GM23338 (cell line): ENCODE measurements around the gene IARS2. TPM values are rescaled to one million over a fixed set of nuclear protein-coding genes. Genes with fewer than 3 reads are reported as not detected.

Experiments used
- ATAC-seq: fragments of 200-7000 bp; cut with Tn5 transposase; 3 replicates; pipeline ENCODE4 v1.9.1; 2020
- DNase-seq: peaks from one replicate; pipeline ENCODE4 v3.0.0-alpha.2; 2015; ENCODE audit warnings: low spot score
- H2AFZ ChIP-seq: fragments of 200-600 bp; sonication (generic); 2 replicates; pipeline ENCODE4 v1.8.0; 2016; ENCODE audit warnings: antibody characterized with exemption, mild to moderate bottlenecking, moderate library complexity
- H3F3A ChIP-seq: fragments of 200-600 bp; sonication (generic); replicated peaks from 2 replicates; pipeline ENCODE4 v1.8.0; 2017; ENCODE audit warnings: antibody characterized with exemption, mixed run types, low read depth
- H3K27ac ChIP-seq: fragments of 200-600 bp; sonication (generic); 2 replicates; pipeline ENCODE4 v1.6.1; 2016; ENCODE audit warnings: low read depth
- H3K27me3 ChIP-seq: fragments of 200-600 bp; sonication (generic); 2 replicates; pipeline ENCODE4 v1.8.0; 2016; ENCODE audit warnings: mild to moderate bottlenecking, mixed run types, moderate library complexity; ENCODE audit not compliant: insufficient read depth
- H3K36me3 ChIP-seq: fragments of 200-600 bp; sonication (generic); 2 replicates; pipeline ENCODE4 v1.8.0; 2016; ENCODE audit warnings: mild to moderate bottlenecking; ENCODE audit not compliant: insufficient read depth
- H3K4me1 ChIP-seq: fragments of 200-600 bp; sonication (generic); 2 replicates; pipeline ENCODE4 v1.8.0; 2016; ENCODE audit warnings: mild to moderate bottlenecking, moderate library complexity; ENCODE audit not compliant: insufficient read depth
- H3K4me2 ChIP-seq: fragments of 200-600 bp; sonication (generic); 2 replicates; pipeline ENCODE4 v1.7.1; 2017; ENCODE audit warnings: mixed run types
- H3K4me3 ChIP-seq: fragments of 200-600 bp; sonication (generic); 2 replicates; pipeline ENCODE4 v1.6.1; 2016; ENCODE audit warnings: mixed run types
- H3K79me2 ChIP-seq: fragments of 200-600 bp; sonication (generic); replicated peaks from 2 replicates; pipeline ENCODE4 v1.8.0; 2017; ENCODE audit warnings: mild to moderate bottlenecking; ENCODE audit not compliant: insufficient read depth
- H3K9me2 ChIP-seq: fragments of 200-600 bp; sonication (generic); 2 replicates; pipeline ENCODE4 v1.8.0; 2017; ENCODE audit not compliant: insufficient read depth
- H4K20me1 ChIP-seq: fragments of 200-600 bp; sonication (generic); replicated peaks from 2 replicates; pipeline ENCODE4 v1.8.0; 2017; ENCODE audit warnings: mild to moderate bottlenecking; ENCODE audit not compliant: insufficient read depth
- H3K27ac Mint-ChIP-seq: 2 replicates; pipeline ENCODE4 v1.8.0; 2020; ENCODE audit warnings: inconsistent platforms, mild to moderate bottlenecking, moderate library complexity, mixed read lengths
- H3K27me3 Mint-ChIP-seq: 3 replicates; pipeline ENCODE4 v1.8.0; 2022; ENCODE audit warnings: low read depth, mild to moderate bottlenecking, moderate library complexity, mixed read lengths, inconsistent platforms; ENCODE audit not compliant: insufficient read depth, poor library complexity
- H3K36me3 Mint-ChIP-seq: 3 replicates; pipeline ENCODE4 v1.8.0; 2021; ENCODE audit warnings: low read depth, mild to moderate bottlenecking, inconsistent platforms, moderate library complexity, mixed read lengths
- H3K4me1 Mint-ChIP-seq: 3 replicates; pipeline ENCODE4 v1.8.0; 2020; ENCODE audit warnings: mild to moderate bottlenecking, inconsistent platforms, mixed read lengths
- H3K4me3 Mint-ChIP-seq: 3 replicates; pipeline ENCODE4 v1.8.0; 2021; ENCODE audit warnings: moderate library complexity, mild to moderate bottlenecking, inconsistent platforms, mixed read lengths
- H3K9me3 Mint-ChIP-seq: 3 replicates; pipeline ENCODE4 v1.8.0; 2020; ENCODE audit warnings: moderate library complexity, mild to moderate bottlenecking, inconsistent platforms, mixed read lengths
- CREB1 ChIP-seq: fragments of 250-450 bp; sonication (Bioruptor Pico); IDR thresholded peaks from 2 replicates; pipeline ENCODE4 v1.5.0; 2020; ENCODE audit warnings: low read depth, mild to moderate bottlenecking, moderate library complexity
- EZH2 ChIP-seq: fragments of 200-600 bp; sonication (generic); IDR thresholded peaks from one replicate; pipeline ENCODE4 v1.8.0; 2017; ENCODE audit warnings: antibody characterized with exemption, mild to moderate bottlenecking, low read depth; ENCODE audit not compliant: unreplicated experiment
- EZH2phosphoT487 ChIP-seq: fragments of 200-600 bp; sonication (generic); IDR thresholded peaks from one replicate; pipeline ENCODE4 v1.8.1; 2018; ENCODE audit warnings: antibody characterized with exemption; ENCODE audit not compliant: unreplicated experiment
- JUNB ChIP-seq: IDR thresholded peaks from one replicate; pipeline ENCODE4 v1.6.1; 2016; ENCODE audit warnings: antibody characterized with exemption; ENCODE audit not compliant: unreplicated experiment
- NANOG ChIP-seq: IDR thresholded peaks from 2 replicates; pipeline ENCODE4 v1.6.1; 2016; ENCODE audit warnings: antibody characterized with exemption, borderline replicate concordance
- POLR2AphosphoS5 ChIP-seq: IDR thresholded peaks from 2 replicates; pipeline ENCODE4 v1.6.1; 2016; ENCODE audit warnings: antibody characterized with exemption, low read depth
- STAT1 ChIP-seq: IDR thresholded peaks from one replicate; pipeline ENCODE4 v1.6.1; 2016; ENCODE audit warnings: antibody characterized with exemption; ENCODE audit not compliant: unreplicated experiment
- ZNF114 ChIP-seq: fragments of 250-450 bp; sonication (Bioruptor Pico); IDR thresholded peaks from 2 replicates; pipeline ENCODE4 v1.5.0; 2020; ENCODE audit warnings: mild to moderate bottlenecking, moderate library complexity
- ZNF331 ChIP-seq: fragments of 250-450 bp; sonication (Bioruptor Pico); IDR thresholded peaks from 2 replicates; pipeline ENCODE4 v1.5.0; 2020; ENCODE audit warnings: low read depth, mild to moderate bottlenecking, moderate library complexity
- polyA plus RNA-seq: library from polyadenylated mRNA; unstranded; fragments of >200 nt; fragmentation: Nextera tagmentation; extraction: Ambion mirVana; gene quantifications from 2 replicates; pipeline ENCODE4 v1.2.1, GENCODE V29; 2016
- total RNA-seq: library from RNA; depleted of rRNA; stranded (reverse); fragments of >200 nt; shearing (Covaris generic); gene quantifications from 2 replicates; pipeline ENCODE4 v1.2.3, GENCODE V29; 2014
- TF ChIP-seq, protein P1 (sequence below): fragments of 250-450 bp; sonication (Bioruptor Pico); IDR thresholded peaks from 2 replicates; pipeline ENCODE4 v1.5.0; 2020; ENCODE audit warnings: mild to moderate bottlenecking, moderate library complexity
- TF ChIP-seq, protein P2 (sequence below): IDR thresholded peaks from one replicate; pipeline ENCODE4 v1.6.1; 2018; ENCODE audit warnings: antibody characterized with exemption; ENCODE audit not compliant: unreplicated experiment
- TF ChIP-seq, protein P3 (sequence below): IDR thresholded peaks from 2 replicates; pipeline ENCODE4 v1.6.1; 2016; ENCODE audit warnings: antibody characterized with exemption
- TF ChIP-seq, protein P4 (sequence below), 2 experiments: fragments of 200-600 bp in 1 of 2; sonication (generic) in 1 of 2; conservative IDR thresholded peaks; 2 replicates each; pipeline versions ENCODE4 v1.5.1 to v1.6.1; 2016 to 2017; ENCODE audit warnings: antibody characterized with exemption in 2 of 2, low read depth in 2 of 2, mild to moderate bottlenecking in 2 of 2, moderate library complexity in 1 of 2

Gene IARS2
- total and polyA plus RNA-seq, 2 experiments from 2014 or later = 33.3 to 75.6 TPM

DNA sequence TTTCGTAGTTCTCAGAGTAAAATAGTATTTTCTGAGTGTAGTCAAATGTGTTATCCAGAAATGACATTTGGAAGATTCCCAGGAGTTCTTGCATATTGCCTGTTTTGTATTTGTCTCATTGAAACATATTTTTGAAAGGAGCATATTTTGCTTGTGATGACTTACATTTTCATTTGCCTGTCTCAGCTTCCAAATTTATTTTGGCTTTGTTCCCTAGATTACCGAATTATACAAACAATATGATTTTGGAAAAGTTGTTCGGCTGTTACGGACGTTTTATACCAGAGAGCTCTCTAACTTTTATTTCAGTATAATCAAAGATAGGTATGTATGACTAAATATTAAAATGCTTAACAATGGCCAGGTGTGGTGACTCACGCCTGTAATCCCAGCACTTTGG, 46.0 kb downstream of the IARS2 start:
- peaks cover 35% of the 10 kb centered on the region; the same call in 1 of the 2 replicates for H3K36me3 ChIP-seq
- no peaks in the 10 kb centered on the region for H3F3A ChIP-seq

More for the DNA sequence above, 46.0 kb downstream of the IARS2 start:
- no peaks in the 10 kb centered on the region for H3K27me3 Mint-ChIP-seq
- no peaks in the 10 kb centered on the region for H3K4me1 Mint-ChIP-seq
- no peak for ATAC-seq
- no peak overlapping the region for H3K27ac ChIP-seq
- H3K9me2 ChIP-seq = no peaks in the 10 kb centered on the region
- no peaks in the 10 kb centered on the region for H3K4me1 ChIP-seq
- peaks cover 52% of the 10 kb centered on the region for H3K36me3 Mint-ChIP-seq
- DNase-seq = no peak
- no peaks in the 10 kb centered on the region for H3K9me3 Mint-ChIP-seq
- no peak overlapping the region for H3K4me3 ChIP-seq
- H3K4me2 ChIP-seq = no peak overlapping the region
- H2AFZ ChIP-seq = no peak overlapping the region
- no peak overlapping the region for H3K27ac Mint-ChIP-seq
- H3K79me2 ChIP-seq = no peaks in the 10 kb centered on the region
- TF ChIP-seq, protein P1, sequence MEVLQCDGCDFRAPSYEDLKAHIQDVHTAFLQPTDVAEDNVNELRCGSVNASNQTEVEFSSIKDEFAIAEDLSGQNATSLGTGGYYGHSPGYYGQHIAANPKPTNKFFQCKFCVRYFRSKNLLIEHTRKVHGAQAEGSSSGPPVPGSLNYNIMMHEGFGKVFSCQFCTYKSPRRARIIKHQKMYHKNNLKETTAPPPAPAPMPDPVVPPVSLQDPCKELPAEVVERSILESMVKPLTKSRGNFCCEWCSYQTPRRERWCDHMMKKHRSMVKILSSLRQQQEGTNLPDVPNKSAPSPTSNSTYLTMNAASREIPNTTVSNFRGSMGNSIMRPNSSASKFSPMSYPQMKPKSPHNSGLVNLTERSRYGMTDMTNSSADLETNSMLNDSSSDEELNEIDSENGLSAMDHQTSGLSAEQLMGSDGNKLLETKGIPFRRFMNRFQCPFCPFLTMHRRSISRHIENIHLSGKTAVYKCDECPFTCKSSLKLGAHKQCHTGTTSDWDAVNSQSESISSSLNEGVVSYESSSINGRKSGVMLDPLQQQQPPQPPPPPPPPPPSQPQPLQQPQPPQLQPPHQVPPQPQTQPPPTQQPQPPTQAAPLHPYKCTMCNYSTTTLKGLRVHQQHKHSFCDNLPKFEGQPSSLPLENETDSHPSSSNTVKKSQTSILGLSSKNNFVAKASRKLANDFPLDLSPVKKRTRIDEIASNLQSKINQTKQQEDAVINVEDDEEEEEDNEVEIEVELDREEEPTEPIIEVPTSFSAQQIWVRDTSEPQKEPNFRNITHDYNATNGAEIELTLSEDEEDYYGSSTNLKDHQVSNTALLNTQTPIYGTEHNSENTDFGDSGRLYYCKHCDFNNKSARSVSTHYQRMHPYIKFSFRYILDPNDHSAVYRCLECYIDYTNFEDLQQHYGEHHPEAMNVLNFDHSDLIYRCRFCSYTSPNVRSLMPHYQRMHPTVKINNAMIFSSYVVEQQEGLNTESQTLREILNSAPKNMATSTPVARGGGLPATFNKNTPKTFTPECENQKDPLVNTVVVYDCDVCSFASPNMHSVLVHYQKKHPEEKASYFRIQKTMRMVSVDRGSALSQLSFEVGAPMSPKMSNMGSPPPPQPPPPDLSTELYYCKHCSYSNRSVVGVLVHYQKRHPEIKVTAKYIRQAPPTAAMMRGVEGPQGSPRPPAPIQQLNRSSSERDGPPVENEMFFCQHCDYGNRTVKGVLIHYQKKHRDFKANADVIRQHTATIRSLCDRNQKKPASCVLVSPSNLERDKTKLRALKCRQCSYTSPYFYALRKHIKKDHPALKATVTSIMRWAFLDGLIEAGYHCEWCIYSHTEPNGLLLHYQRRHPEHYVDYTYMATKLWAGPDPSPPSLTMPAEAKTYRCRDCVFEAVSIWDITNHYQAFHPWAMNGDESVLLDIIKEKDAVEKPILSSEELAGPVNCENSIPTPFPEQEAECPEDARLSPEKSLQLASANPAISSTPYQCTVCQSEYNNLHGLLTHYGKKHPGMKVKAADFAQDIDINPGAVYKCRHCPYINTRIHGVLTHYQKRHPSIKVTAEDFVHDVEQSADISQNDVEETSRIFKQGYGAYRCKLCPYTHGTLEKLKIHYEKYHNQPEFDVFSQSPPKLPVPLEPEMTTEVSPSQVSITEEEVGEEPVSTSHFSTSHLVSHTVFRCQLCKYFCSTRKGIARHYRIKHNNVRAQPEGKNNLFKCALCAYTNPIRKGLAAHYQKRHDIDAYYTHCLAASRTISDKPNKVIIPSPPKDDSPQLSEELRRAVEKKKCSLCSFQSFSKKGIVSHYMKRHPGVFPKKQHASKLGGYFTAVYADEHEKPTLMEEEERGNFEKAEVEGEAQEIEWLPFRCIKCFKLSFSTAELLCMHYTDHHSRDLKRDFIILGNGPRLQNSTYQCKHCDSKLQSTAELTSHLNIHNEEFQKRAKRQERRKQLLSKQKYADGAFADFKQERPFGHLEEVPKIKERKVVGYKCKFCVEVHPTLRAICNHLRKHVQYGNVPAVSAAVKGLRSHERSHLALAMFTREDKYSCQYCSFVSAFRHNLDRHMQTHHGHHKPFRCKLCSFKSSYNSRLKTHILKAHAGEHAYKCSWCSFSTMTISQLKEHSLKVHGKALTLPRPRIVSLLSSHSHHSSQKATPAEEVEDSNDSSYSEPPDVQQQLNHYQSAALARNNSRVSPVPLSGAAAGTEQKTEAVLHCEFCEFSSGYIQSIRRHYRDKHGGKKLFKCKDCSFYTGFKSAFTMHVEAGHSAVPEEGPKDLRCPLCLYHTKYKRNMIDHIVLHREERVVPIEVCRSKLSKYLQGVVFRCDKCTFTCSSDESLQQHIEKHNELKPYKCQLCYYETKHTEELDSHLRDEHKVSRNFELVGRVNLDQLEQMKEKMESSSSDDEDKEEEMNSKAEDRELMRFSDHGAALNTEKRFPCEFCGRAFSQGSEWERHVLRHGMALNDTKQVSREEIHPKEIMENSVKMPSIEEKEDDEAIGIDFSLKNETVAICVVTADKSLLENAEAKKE (CRISPR knock-in tag) = no peak
- TF ChIP-seq CREB1 (CRISPR knock-in tag) (no peak), ZNF331 (CRISPR knock-in tag) (no peak), EZH2 (no peak), EZH2phosphoT487 (no peak), STAT1 (no peak), POLR2AphosphoS5 (no peak), JUNB (no peak), ZNF114 (CRISPR knock-in tag) (no peak), NANOG (no peak)
- TF ChIP-seq, protein P2, sequence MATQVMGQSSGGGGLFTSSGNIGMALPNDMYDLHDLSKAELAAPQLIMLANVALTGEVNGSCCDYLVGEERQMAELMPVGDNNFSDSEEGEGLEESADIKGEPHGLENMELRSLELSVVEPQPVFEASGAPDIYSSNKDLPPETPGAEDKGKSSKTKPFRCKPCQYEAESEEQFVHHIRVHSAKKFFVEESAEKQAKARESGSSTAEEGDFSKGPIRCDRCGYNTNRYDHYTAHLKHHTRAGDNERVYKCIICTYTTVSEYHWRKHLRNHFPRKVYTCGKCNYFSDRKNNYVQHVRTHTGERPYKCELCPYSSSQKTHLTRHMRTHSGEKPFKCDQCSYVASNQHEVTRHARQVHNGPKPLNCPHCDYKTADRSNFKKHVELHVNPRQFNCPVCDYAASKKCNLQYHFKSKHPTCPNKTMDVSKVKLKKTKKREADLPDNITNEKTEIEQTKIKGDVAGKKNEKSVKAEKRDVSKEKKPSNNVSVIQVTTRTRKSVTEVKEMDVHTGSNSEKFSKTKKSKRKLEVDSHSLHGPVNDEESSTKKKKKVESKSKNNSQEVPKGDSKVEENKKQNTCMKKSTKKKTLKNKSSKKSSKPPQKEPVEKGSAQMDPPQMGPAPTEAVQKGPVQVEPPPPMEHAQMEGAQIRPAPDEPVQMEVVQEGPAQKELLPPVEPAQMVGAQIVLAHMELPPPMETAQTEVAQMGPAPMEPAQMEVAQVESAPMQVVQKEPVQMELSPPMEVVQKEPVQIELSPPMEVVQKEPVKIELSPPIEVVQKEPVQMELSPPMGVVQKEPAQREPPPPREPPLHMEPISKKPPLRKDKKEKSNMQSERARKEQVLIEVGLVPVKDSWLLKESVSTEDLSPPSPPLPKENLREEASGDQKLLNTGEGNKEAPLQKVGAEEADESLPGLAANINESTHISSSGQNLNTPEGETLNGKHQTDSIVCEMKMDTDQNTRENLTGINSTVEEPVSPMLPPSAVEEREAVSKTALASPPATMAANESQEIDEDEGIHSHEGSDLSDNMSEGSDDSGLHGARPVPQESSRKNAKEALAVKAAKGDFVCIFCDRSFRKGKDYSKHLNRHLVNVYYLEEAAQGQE = no peak
- TF ChIP-seq, protein P3, sequence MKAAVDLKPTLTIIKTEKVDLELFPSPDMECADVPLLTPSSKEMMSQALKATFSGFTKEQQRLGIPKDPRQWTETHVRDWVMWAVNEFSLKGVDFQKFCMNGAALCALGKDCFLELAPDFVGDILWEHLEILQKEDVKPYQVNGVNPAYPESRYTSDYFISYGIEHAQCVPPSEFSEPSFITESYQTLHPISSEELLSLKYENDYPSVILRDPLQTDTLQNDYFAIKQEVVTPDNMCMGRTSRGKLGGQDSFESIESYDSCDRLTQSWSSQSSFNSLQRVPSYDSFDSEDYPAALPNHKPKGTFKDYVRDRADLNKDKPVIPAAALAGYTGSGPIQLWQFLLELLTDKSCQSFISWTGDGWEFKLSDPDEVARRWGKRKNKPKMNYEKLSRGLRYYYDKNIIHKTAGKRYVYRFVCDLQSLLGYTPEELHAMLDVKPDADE = no peak
- TF ChIP-seq, protein P4, sequence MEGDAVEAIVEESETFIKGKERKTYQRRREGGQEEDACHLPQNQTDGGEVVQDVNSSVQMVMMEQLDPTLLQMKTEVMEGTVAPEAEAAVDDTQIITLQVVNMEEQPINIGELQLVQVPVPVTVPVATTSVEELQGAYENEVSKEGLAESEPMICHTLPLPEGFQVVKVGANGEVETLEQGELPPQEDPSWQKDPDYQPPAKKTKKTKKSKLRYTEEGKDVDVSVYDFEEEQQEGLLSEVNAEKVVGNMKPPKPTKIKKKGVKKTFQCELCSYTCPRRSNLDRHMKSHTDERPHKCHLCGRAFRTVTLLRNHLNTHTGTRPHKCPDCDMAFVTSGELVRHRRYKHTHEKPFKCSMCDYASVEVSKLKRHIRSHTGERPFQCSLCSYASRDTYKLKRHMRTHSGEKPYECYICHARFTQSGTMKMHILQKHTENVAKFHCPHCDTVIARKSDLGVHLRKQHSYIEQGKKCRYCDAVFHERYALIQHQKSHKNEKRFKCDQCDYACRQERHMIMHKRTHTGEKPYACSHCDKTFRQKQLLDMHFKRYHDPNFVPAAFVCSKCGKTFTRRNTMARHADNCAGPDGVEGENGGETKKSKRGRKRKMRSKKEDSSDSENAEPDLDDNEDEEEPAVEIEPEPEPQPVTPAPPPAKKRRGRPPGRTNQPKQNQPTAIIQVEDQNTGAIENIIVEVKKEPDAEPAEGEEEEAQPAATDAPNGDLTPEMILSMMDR (conservative IDR thresholded peaks at IDR 0.05; ENCODE audit: low read depth in 2 of 2) = no peak
- no peaks in the 10 kb centered on the region for H3K27me3 ChIP-seq
- H3K4me3 Mint-ChIP-seq = no peak overlapping the region
- H4K20me1 ChIP-seq = peaks cover 4% of the 10 kb centered on the region; the same call in 1 of the 2 replicates
